DMS 273 (cell line): ENCODE results near the gene ELOVL1.
"Not testable (repeated sequence)": the region's sequence is repeated elsewhere in the genome, so short reads cannot be mapped to it uniquely, and the experiment has no call there.

ENCODE experiments used
- DNase-seq: peaks from one replicate; lab custom pipeline; 2025; ENCODE audit not compliant: unreplicated experiment; lab: John Stamatoyannopoulos, UW

ELOVL1 gene

DNA sequence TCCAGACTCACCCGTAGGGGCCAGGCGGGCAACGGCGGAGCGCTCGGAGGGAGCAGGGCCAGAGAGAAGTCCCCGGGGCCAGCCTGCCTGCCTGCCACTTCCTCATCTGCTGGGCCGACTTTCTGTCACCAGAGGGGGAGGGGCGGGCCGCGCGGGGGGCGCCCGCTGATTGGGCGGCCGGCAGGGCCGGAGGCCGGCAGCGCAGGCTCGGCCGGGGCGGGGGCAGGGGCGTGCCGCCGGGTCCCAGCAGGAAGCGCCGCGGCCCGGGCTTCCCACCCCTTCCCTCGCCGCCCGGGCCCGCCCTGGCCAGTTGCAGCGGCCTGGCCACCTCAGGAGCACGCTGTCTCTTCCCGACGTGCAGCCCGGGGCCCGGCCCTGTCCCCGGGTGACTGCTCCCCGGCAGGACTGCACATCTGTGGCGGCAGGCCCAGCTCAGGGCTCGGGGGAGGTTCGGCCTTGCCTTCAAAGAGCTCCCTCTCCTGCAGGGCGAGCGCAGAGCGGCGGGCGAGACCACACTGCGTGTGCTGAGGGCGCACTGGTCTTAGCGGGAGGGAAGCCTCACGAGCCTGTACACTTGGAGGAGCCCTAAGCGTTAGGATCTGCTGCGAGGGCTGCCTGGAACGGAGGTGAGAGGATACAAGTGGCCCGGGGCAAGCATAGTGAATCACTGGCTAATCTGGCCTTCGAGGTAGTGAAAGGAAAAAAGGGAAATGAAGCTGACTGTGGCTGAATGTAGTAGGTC is at the start of gene ELOVL1:
Gene ELOVL1, minus strand, starts transcription at position 108 of the 742 bp plus-strand sequence. CDS start 2,402 bp downstream, outside the sequence.
- DNase-seq = peak; percentile 94

DNA sequence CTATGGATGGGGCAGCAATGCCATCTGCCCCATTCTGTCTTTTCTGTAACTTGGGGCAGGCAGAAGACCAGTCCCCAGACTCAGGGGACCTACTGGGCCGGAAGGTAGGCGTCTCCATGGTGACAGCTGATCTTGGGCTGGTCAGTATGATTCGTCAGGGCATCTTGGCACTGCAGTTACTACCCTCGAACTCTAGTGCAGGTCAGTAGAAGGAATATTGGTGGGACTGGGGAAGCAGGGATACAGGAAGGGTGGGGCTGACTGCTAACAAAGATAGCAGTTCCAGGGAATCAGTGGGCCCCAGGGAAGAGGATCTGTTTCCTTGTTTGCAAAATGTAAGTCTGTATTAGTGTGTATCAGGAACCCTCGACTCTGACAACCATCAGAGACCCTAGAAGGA is 48.1 kb upstream of the ELOVL1 start:
- no peak for DNase-seq

DNA sequence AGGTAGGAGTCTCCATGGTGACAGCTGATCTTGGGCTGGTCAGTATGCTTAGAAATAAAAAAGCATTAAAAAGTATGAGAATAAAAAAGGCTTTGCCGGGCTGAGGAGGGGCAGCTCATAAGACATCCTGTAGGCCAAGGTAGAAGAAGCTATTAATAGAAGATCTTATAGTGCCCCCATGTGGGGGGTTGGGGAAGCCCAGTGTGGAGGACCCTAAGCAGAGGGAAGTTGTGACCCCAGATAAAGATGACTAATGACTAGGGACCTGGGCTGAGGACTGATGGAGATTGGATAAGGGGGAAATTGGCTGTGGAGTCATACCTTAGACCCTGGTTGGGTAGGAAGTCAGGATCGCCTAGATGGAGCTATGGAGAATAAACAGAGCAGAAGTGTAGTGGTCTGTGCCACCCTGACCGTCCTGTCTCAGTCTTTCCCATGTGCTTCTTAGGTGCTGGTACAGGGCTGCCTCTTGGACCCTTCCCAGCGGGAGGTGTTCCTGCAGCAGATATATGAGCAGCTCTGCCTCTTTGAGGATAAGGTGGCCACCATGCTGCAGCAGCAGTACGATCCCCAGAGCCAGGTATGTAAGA is 46.9 kb upstream of the ELOVL1 start:
- peak; percentile 83 for DNase-seq

DNA sequence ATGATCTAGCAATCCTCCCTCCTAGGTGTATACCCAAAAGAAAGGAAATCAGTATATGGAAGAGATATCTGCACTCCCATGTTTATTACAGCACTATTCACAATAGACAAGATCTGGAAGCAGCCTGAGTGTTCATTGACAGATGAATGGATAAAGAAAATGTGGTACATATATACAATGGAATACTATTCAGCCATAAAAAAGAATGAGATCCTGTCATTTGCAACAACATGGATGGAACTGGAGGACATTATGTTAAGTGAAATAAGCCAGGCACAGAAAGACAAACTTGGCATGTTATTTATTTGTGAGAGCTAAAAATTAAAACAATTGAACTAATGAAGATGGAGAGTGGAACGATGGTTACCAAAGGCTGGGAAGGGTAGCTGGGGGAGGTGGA is 45.6 kb upstream of the ELOVL1 start:
- not testable (repeated sequence) for DNase-seq

DNA sequence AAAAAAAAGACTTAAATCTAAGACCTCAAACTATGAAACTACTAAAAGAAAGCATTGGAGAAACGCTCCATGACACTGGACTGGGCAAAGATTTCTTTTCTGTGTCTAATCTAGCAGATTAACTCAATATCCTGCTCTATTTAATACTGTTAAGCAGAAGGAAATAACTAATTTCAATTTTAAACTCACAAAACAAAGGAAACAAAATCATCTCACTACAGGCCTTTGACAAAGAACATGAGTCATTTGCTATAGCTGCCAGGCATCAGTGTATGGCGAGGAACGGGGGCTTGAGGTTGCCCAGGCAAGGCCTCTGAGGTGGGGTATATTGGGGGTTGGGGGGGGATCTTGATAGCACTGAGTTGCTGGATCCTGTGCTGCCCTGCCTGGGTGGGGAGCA is 42.8 kb upstream of the ELOVL1 start:
- DNase-seq = no peak

DNA sequence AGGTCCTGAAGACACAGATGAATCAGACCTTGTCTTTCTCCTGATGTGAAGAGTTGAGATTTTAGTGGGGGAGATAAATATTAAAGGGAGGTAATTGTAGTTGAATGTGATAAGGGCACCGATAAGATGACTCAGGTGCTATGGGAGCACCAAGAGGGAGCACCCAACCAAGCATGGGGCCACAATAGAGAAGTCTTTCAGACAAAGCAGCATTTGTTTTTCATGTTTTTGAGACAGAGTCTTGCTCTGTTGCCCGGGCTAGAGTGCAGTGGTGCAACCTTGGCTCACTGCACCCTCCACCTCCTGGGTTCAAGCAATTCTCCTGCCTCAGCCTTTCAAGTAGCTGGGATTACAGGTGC is 38.0 kb upstream of the ELOVL1 start:
- no peak for DNase-seq

DNA sequence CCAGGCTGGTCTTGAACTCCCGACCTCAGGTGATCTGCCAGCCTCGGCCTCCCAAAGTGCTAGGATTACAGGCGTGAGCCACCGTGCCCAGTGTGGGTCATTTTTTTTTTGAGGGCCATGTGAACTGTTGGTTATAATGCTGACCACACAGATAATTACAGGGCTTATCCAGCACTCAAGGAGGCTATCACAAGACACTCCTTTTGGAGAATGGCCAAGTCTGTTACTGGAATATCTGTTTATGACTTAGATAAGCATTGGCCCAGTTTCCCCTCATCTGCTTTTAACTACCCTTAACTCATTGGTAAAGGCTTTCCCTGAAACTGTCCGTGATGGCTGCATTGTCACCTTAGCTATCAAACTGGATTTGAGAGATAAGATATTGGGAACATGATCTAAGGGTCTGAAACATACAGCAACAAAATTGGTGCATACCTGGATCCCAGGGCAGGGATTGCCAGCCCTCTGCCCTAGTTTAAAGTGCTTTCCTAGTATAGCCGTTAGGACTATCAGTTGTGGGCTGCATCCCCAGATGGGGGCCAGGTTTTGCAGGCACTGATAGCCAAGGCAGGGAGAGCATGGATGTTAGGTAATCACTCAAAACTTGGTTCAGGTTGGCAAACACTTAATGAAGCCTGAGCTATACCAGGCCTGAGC is 37.5 kb upstream of the ELOVL1 start:
- DNase-seq = no peak

DNA sequence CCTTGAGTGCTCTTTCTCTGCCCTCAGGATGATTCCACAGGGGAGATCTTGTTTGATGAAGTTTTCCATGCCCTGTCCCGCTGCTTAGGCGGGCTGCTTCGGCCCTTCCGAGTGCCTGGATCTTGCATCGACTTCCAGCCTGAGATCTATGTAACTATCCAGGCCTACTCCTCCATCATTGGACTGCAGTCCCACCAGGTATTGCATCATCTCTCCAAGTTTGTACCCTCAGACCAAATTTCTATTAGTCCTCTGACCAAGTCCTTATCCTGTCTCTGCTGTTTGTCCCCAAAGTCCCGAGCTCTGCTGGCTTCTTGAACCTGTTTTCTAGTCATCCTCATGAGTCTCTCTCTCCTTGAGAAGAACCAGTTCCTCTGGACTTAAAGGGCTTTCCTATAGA is 36.5 kb upstream of the ELOVL1 start:
- DNase-seq = no peak

DNA sequence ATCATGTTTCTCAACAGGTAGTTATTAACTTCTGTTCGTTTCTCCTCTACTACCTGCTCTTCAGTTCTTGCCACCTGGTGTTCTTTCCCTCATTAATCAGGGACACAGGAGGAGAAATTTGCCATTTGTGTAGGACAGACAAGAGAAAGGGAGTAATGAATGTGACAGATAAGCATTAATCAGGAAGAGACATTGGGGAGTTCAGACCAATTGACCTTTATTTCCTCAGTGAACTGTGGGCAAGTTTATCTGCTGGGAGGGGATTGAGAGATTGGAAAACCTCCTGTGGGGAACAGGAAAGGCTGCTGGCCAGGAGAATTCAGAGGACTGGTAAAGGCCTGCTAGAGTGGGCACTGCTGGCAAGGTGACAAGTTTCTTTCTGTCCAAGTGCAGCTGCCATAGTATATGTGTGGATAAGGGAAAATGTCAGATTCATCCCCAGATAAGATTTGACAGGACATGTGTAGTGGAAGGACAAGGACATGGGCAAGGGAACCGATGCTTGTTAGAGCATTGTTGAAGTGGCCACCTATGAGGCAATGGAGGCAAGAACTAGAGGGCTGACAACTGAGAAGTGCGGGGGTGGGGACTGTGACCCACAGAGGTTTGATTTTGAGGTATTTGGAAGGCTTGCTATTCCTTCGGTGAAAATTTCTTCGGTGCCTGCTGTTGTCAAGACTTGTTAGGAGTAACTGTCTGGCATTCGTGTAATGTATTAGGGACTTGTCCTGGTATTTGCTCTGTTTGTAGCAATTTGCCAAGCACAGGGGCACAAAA is 34.5 kb upstream of the ELOVL1 start:
- DNase-seq = no peak

DNA sequence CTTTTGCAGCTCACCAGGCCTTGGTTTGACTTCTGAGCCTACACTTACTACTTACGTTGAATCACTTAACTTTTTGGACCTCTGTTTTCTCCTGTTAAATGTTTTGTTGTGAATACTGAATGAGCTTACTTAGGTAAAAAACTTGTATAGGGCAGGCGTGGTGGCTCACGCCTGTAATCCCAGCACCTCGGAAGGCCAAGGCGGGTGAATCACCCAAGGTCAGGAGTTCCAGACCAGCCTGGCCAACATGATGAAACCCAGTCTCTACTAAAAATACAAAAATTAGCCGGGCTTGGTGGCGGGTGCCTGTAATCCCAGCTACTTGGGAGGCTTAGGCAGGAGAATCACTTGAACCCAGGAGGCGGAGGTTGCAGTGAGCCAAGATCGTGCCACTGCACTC is 32.6 kb upstream of the ELOVL1 start:
- not testable (repeated sequence) for DNase-seq

DNA sequence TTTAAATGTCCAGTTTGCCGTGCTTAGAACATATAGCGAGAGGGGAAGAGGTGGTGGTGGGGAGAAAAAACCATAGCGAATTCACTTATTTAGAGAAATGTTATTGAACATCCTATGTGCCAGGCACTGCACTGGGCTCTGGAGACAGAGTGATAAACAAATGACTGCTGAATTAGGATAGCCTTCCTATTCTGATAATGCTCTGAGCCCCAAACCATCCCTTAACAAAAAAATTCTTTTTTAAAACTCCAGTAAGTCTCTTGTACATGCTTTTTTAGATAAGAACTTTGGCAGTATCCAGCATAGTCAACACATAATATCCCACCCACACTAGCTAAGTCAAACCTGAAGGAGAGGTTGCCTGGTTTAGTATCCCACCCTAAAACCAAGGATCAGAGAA is 30.4 kb upstream of the ELOVL1 start:
- no peak for DNase-seq

DNA sequence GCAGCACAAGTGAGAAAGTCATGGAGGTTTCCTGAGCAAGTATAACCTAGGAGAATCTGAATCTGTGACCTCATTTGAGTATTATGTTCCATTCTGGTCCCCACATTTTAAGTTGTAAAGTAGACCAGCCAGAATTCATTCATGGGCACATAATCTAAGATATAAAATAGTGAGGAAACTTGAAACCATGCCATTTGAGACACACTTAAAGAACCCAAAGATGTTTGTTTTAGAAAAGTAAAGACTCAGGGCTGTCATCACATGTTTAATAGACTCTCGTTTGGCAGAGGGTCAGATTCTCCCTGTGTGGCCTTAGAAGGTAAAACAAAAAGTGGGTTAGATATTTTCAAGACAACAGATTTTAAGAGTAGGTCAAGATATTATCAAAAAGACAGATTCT is 28.2 kb upstream of the ELOVL1 start:
- no peak for DNase-seq

DNA sequence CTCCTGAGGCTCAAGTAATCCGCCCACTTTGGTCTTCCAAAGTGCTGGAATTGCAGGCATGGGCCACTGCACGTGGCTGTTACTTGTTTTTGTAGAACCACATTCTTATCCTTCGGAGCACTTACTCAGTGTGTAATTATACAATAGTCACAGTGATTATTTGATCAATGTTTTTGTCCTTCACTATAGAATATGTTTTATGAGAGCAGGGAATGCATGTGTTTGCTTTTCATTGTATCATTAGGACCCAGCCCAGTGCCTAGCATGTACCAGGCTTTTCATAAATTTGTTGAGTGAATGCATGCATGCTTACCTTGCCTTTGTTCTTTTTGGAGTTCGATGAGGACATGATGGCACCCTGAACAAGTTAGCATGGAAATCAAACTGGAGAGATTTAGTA is 27.7 kb upstream of the ELOVL1 start:
- no peak for DNase-seq

DNA sequence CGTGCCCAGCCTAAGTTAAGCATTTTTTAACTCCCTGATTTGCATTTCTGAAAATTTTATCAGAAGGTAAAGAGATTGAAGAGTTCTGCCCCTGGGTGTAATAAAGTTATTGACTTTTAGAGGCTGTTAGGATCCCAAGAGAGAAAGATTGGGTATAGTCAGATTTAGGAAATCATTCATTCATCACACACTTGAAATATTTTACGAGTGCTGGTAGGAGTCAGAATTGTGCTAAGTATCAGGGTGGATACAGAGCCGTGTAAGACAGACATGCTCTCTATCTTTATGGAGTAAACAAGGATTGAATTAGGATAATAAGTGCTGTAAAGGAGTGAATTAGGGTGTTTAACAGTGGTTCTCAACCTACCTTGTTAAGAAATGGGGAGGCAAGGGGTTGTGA is 24.9 kb upstream of the ELOVL1 start:
- DNase-seq = no peak

DNA sequence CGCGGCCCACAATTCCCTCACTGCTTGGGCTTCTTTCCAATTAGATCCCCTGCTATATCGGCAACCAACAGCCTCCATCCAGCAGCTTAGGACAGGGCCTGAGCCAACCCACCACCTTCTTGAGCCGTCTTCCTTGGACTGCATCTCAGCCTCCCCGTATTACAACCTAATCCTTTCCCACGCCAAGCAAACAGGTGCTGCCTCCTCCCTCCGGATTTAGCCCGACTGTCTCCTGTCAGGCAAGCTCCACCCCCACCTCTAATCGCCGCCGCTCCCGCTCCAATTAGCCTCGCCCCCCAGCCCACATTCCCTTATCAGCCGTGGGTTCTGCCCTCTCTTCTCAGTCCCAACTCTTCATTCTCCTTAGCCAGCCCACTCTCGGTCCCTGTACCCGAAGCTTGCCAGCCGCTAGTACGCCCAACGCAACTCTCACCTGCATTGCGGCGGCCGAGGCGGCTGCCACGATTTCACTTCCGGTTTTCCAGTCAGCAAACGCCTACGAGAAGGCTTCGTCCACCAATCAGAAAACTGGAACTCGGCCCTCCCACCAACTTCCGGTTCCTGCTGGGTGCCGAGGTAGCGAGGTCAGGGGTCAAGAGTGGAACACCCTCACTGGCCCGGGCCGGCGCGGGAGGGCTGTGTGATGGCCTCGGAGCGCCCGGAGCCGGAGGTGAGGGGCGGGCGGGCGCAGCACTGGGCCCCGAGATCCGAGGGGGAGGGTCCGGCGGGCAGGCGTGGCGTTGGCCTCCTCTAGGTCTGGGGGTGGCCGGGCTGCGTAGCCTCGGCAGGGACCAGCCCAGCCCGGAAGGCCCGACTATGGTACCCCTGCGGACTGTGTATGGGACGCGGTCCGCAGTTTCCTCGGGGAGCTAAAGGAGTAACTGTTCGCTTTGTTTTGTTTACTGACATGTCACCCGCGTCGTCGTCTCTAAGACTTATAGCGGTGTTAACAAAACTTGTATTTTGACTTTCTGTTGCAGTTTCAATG is 21.8 kb upstream of the ELOVL1 start, which contains the start of the genes MED8 and SZT2:
Gene MED8, minus strand, starts transcription at position 475 of the 988 bp plus-strand sequence. Its CDS starts 36 bp downstream, at position 439.
Gene SZT2, plus strand, starts transcription at position 574 of the 988 bp plus-strand sequence. Its CDS starts 70 bp downstream, at position 644.
- DNase-seq = peak; percentile 97

DNA sequence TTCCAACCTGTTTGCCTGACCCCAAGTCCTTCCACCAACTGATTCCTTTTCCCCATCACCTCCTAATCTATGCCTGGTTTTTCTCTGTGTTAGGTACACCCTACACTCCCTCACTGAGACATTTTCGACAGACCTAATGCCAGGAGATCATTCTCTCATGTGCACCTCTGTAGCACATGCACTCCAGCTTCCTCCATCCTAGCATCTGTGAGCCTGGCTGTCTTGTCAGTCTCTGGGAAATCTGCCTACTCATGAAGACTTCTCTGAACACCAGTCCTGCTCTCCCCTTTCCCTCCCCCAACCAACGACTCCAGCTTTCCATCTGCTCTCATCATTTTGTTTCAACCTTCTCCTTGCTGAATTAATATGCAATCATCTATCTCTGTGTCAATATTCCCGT is 20.8 kb upstream of the ELOVL1 start:
- DNase-seq = peak; percentile 13

DNA sequence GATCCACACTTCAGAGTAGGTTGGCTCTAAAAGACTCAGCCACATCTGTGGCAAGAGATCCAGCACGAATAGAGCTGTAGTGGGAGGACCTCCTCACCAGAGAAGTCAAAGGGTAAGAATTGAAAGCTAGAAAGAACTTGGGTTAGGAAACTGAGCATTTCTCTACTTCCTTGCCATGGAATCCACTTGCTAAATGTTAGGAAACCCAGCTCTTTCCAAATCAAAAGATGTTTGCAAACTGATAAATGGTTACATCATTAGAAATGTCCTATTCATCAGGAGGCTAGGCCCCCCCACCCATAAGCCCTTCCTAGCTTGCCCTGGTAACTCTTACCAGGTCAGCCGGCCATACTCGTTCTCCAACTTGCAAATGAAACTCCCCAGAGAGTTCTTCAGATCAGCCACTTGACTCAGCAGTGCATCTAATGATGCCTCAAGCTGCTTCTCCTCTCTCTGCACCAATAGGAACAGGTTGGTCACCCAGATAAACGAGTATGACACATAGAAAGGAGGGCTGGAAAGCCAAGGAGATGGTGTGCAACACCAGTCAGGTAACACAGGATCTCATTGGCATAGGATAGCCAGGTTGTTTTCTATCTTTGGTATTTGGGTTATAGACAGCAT is 20.3 kb upstream of the ELOVL1 start:
- no peak for DNase-seq

DNA sequence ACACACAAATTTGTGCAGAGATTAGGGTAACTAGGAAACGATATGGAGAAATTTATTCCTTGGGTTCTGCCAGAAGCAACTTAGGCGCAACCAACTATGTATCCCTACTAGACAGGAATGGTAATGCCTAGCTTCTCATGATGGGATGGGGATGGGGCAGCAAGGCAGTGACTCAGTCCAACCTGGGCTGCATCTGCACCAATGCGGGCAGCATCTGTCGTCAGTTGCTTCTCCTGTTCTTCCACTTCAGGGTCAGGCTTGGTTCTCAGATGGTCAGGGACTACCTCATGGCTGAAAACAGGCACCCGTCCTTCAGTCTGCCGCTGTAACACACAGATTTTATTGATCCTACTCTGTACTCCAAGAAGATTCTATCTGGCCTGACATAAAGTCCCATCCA is 18.9 kb upstream of the ELOVL1 start:
- no peak for DNase-seq

DNA sequence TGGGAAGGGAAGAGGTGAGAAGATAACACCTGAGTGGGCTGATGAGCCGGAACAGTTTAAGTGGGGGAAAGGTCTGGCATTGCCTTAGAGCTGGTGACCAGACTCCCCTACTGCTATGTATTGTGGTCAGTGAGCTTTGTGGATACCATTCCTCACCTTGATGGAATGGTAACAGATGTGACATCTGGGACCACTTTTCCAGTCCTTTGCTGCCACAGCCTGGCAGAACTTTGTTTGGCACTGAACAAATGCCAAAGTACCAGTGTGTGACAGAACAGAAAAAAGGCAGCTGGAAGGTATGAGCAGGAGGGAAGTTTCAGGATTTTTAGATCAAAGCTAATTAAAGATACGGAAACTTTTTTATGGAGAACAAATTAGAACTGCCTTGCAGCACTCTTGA is 15.6 kb upstream of the ELOVL1 start:
- peak; percentile 53 for DNase-seq
